ENCODE measurements around the gene NR1D1. TPM values are rescaled to one million over a fixed set of nuclear protein-coding genes. Genes with fewer than 3 reads are reported as not detected.

NR1D1 gene
- total RNA-seq, 4 donors from 2014 or later, result 6.1 to 24.2 (median 14.5) TPM

- no peak for DNase-seq (ENCODE audit: extremely low spot score)
- intact Hi-C loops (cut with DNase I), result loop anchor here (5.0 kb wide), 1 partner anchor 34 kb away; no protein-coding TSS in a partner anchor
- Histone ChIP-seq H3K9me3 (no peaks in the 10 kb centered on the region), H3K36me3 (no peaks in the 10 kb centered on the region), H3K27me3 (no peaks in the 10 kb centered on the region), H3K4me3 (peak overlapping the region in 1 of 4 donors; percentile 19), H3K4me1 (peaks cover 30 to 61% (median 47%) of the 10 kb centered on the region in 4 donors), H3K27ac (replicated peaks in 1 of 4) (peak overlapping the region; percentile 67 to 99 (median 86))
- WGBS, result 35% methylated on average over 8 of the region's 8 CpGs
- peak in 1 of 2 donors; percentile 14 for TF ChIP-seq POLR2AphosphoS5 (IDR thresholded peaks at IDR 0.05)
- TF ChIP-seq EP300 (IDR thresholded peaks at IDR 0.05), result no peak
- TF ChIP-seq CTCF (IDR thresholded peaks at IDR 0.05), result no peak
- TF ChIP-seq POLR2A (IDR thresholded peaks at IDR 0.05; ENCODE audit: low read depth), result no peak
Observed at GRCh38 chr17:40058186-40058784, 42.1 kb downstream of the NR1D1 start.

- H3K36me3 ChIP-seq, result peaks cover 10 to 18% (median 17%) of the 10 kb centered on the region in 4 donors
- no peak overlapping the region for H3K4me3 ChIP-seq
- H3K4me1 ChIP-seq, result peaks cover 29 to 59% (median 47%) of the 10 kb centered on the region in 4 donors
- H3K27ac ChIP-seq (replicated peaks in 1 of 4), result peak overlapping the region in 3 of 4 donors; percentile 0 to 28 (median 10)
- 81% methylated on average over 6 of the region's 6 CpGs for WGBS
- intact Hi-C loops (cut with DNase I), result loop anchor here (5.0 kb wide), 1 partner anchor 36 kb away; no protein-coding TSS in a partner anchor
- H3K9me3 ChIP-seq, result no peaks in the 10 kb centered on the region
- TF ChIP-seq CTCF (IDR thresholded peaks at IDR 0.05), result no peak
- no peak for TF ChIP-seq EP300 (IDR thresholded peaks at IDR 0.05)
- TF ChIP-seq POLR2AphosphoS5 (IDR thresholded peaks at IDR 0.05), result no peak
- TF ChIP-seq POLR2A (IDR thresholded peaks at IDR 0.05; ENCODE audit: low read depth), result no peak
- H3K27me3 ChIP-seq, result no peaks in the 10 kb centered on the region
- no peak for DNase-seq (ENCODE audit: extremely low spot score)
Observed at GRCh38 chr17:40056379-40057015, 43.9 kb downstream of the NR1D1 start.

Other genes with a start within 250 kb of the NR1D1 start
- gene IKZF3, start 236.3 kb downstream of the NR1D1 start, total RNA-seq, result 1 to 10 TPM in 2 of 4 donors, under 1 TPM in 2; 0.83 to 3.8 (median 1.3) TPM
- not detected for gene ZPBP2, start 232.4 kb downstream of the NR1D1 start, total RNA-seq
- 1 to 10 TPM; 1.7 to 7.1 (median 2.7) TPM for gene GSDMB, start 182.0 kb downstream of the NR1D1 start, total RNA-seq
- gene ORMDL3, start 173.0 kb downstream of the NR1D1 start, total RNA-seq, result 10 to 100 TPM; 33.2 to 68.6 (median 45.9) TPM
- not detected for gene LRRC3C, start 172.9 kb downstream of the NR1D1 start, total RNA-seq
- gene GSDMA, start 137.6 kb downstream of the NR1D1 start, total RNA-seq, result under 1 TPM in 3 of 4 donors, not detected in 1; 0.11 to 0.99 (median 0.45) TPM
- 100 to 1,000 TPM in 1 of 4 donors, 10 to 100 TPM in 3; 58.1 to 117 (median 84.0) TPM for gene PSMD3, start 119.8 kb downstream of the NR1D1 start, total RNA-seq
- gene CSF3, start 85.1 kb downstream of the NR1D1 start, total RNA-seq, result 10 to 100 TPM in 1 of 4 donors, under 1 TPM in 3; 0.32 to 19.4 (median 0.58) TPM
- 10 to 100 TPM; 33.6 to 43.6 (median 37.4) TPM for gene MED24, start 46.2 kb downstream of the NR1D1 start, total RNA-seq
- 100 to 1,000 TPM in 2 of 4 donors, 10 to 100 TPM in 2; 69.7 to 112 (median 85.2) TPM for gene THRA, start 37.6 kb downstream of the NR1D1 start, total RNA-seq
- gene MSL1, start 21.4 kb upstream of the NR1D1 start, total RNA-seq, result 10 to 100 TPM; 64.1 to 86.8 (median 72.2) TPM
- 100 to 1,000 TPM in 2 of 4 donors, 10 to 100 TPM in 2; 77.2 to 103 (median 95.5) TPM for gene CASC3, start 39.9 kb upstream of the NR1D1 start, total RNA-seq
- 1 to 10 TPM; 1.5 to 5.4 (median 2.9) TPM for gene RAPGEFL1, start 76.9 kb upstream of the NR1D1 start, total RNA-seq
- gene WIPF2, start 118.7 kb upstream of the NR1D1 start, total RNA-seq, result 10 to 100 TPM in 2 of 4 donors, 1 to 10 TPM in 2; 7.8 to 21.5 (median 12.1) TPM
- under 1 TPM; 0.32 to 0.83 (median 0.44) TPM for gene CDC6, start 187.3 kb upstream of the NR1D1 start, total RNA-seq
- gene RARA, start 208.6 kb upstream of the NR1D1 start, total RNA-seq, result 10 to 100 TPM; 26.2 to 53.5 (median 52.2) TPM

Measured in esophagus muscularis mucosa (tissue), 4 donors.